ENCODE results near the gene CD55.

Gene CD55

GRCh38 chr1:207306603-207307002 lies 14.9 kb upstream of the CD55 start:
- Histone ChIP-seq H4K20me1 (ENCODE audit: insufficient read depth, low read length, poor library complexity, severe bottlenecking) (no peaks in the 10 kb centered on the region), H2AFZ (ENCODE audit: low read length) (no peak overlapping the region), H3K4me2 (ENCODE audit: low read depth, low read length, poor library complexity, severe bottlenecking) (no peak overlapping the region), H3K9ac (ENCODE audit: low read depth, low read length, poor library complexity, severe bottlenecking) (no peak overlapping the region), H3K9me2 (replicated peaks; ENCODE audit: low read depth, low read length) (no peaks in the 10 kb centered on the region), H3K4me3 (ENCODE audit: low read length, poor library complexity, severe bottlenecking) (no peak overlapping the region), H3K36me3 (ENCODE audit: insufficient read depth, low read length) (no peaks in the 10 kb centered on the region), H3K9me3 (ENCODE audit: insufficient read depth, low read depth, low read length) (no peaks in the 10 kb centered on the region), H3F3A (ENCODE audit: low read depth) (no peaks in the 10 kb centered on the region), H3K79me2 (ENCODE audit: insufficient read depth, low read length) (no peaks in the 10 kb centered on the region), H3K4me1 (ENCODE audit: insufficient read depth, low read length, poor library complexity, severe bottlenecking) (no peaks in the 10 kb centered on the region), H3K27me3 (ENCODE audit: insufficient read depth, low read length, poor library complexity, severe bottlenecking) (no peaks in the 10 kb centered on the region)
- TF ChIP-seq, protein P1, sequence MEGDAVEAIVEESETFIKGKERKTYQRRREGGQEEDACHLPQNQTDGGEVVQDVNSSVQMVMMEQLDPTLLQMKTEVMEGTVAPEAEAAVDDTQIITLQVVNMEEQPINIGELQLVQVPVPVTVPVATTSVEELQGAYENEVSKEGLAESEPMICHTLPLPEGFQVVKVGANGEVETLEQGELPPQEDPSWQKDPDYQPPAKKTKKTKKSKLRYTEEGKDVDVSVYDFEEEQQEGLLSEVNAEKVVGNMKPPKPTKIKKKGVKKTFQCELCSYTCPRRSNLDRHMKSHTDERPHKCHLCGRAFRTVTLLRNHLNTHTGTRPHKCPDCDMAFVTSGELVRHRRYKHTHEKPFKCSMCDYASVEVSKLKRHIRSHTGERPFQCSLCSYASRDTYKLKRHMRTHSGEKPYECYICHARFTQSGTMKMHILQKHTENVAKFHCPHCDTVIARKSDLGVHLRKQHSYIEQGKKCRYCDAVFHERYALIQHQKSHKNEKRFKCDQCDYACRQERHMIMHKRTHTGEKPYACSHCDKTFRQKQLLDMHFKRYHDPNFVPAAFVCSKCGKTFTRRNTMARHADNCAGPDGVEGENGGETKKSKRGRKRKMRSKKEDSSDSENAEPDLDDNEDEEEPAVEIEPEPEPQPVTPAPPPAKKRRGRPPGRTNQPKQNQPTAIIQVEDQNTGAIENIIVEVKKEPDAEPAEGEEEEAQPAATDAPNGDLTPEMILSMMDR (conservative IDR thresholded peaks at IDR 0.05; ENCODE audit: low read length), result no peak
- no peak for TF ChIP-seq EZH2phosphoT487 (IDR thresholded peaks at IDR 0.05; ENCODE audit: borderline replicate concordance)

DNA sequence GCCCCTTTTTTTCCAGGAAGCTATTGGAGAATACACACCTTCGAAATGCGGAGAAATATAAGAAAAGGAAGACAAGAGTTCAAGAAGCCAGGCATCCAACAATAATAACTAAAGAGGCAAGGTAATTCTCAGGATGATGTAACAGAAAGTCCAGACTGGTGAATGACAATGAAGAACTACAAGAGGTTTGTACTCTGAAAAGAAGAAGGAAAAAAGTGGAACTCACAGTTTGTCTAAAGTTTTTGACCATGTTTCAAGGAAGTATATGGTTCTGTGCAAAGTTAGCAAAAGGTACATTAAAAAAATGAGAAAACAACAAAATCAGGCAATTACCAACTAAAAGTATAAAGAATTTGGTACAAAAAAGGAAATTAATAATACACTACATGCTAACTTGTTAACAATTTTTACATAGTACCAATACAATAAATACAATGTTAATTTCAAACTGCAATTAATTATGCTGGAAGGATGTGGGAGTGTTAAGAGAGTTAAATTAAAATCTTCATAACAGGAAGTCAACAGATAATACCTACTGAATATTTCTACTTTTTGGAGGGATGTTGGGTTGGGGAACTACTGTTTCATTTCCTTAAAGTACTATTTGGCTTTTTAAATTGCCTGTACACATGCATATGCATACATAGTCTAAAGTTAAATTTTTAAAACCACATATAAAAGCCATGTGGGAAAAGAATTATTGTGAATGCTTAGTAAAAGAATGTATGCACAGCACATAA lies 12.9 kb upstream of the CD55 start:
- H3F3A ChIP-seq (ENCODE audit: low read depth), result no peaks in the 10 kb centered on the region
- no peaks in the 10 kb centered on the region for H3K36me3 ChIP-seq (ENCODE audit: insufficient read depth, low read length)
- no peaks in the 10 kb centered on the region for H3K79me2 ChIP-seq (ENCODE audit: insufficient read depth, low read length)
- no peak overlapping the region for H3K9ac ChIP-seq (ENCODE audit: low read depth, low read length, poor library complexity, severe bottlenecking)
- H2AFZ ChIP-seq (ENCODE audit: low read length), result no peak overlapping the region
- H4K20me1 ChIP-seq (ENCODE audit: insufficient read depth, low read length, poor library complexity, severe bottlenecking), result no peaks in the 10 kb centered on the region
- TF ChIP-seq, protein P1 (conservative IDR thresholded peaks at IDR 0.05; ENCODE audit: low read length), result no peak
- no peak for TF ChIP-seq EZH2phosphoT487 (IDR thresholded peaks at IDR 0.05; ENCODE audit: borderline replicate concordance)
- H3K4me2 ChIP-seq (ENCODE audit: low read depth, low read length, poor library complexity, severe bottlenecking), result no peak overlapping the region
- H3K9me2 ChIP-seq (replicated peaks; ENCODE audit: low read depth, low read length), result no peaks in the 10 kb centered on the region
- H3K27me3 ChIP-seq (ENCODE audit: insufficient read depth, low read length, poor library complexity, severe bottlenecking), result no peaks in the 10 kb centered on the region
- H3K4me3 ChIP-seq (ENCODE audit: low read length, poor library complexity, severe bottlenecking), result no peak overlapping the region
- no peaks in the 10 kb centered on the region for H3K9me3 ChIP-seq (ENCODE audit: insufficient read depth, low read depth, low read length)
- H3K4me1 ChIP-seq (ENCODE audit: insufficient read depth, low read length, poor library complexity, severe bottlenecking), result no peaks in the 10 kb centered on the region

- Histone ChIP-seq H2AFZ (ENCODE audit: low read length) (peak overlapping the region; percentile 82), H3K4me2 (ENCODE audit: low read depth, low read length, poor library complexity, severe bottlenecking) (no peak overlapping the region), H3K4me1 (ENCODE audit: insufficient read depth, low read length, poor library complexity, severe bottlenecking) (no peaks in the 10 kb centered on the region), H3K9ac (ENCODE audit: low read depth, low read length, poor library complexity, severe bottlenecking) (no peak overlapping the region), H3K27me3 (ENCODE audit: insufficient read depth, low read length, poor library complexity, severe bottlenecking) (no peaks in the 10 kb centered on the region), H3K79me2 (ENCODE audit: insufficient read depth, low read length) (no peaks in the 10 kb centered on the region), H3K36me3 (ENCODE audit: insufficient read depth, low read length) (no peaks in the 10 kb centered on the region), H3K9me2 (replicated peaks; ENCODE audit: low read depth, low read length) (no peaks in the 10 kb centered on the region), H3K9me3 (ENCODE audit: insufficient read depth, low read depth, low read length) (no peaks in the 10 kb centered on the region), H4K20me1 (ENCODE audit: insufficient read depth, low read length, poor library complexity, severe bottlenecking) (no peaks in the 10 kb centered on the region), H3K4me3 (ENCODE audit: low read length, poor library complexity, severe bottlenecking) (no peak overlapping the region), H3F3A (ENCODE audit: low read depth) (no peaks in the 10 kb centered on the region)
- no peak for TF ChIP-seq EZH2phosphoT487 (IDR thresholded peaks at IDR 0.05; ENCODE audit: borderline replicate concordance)
- TF ChIP-seq, protein P1 (conservative IDR thresholded peaks at IDR 0.05; ENCODE audit: low read length), result no peak
Observed at GRCh38 chr1:207309745-207310273, 11.7 kb upstream of the CD55 start.

Measured in Loucy (cell line).